Muscle layer of duodenum (tissue), 2 donors: ENCODE measurements around the gene STK32C.

Experiments
- H3K27ac ChIP-seq: one replicate; pipeline ENCODE4 v1.7.0; 2013; ENCODE audit warnings: mild to moderate bottlenecking, low read length
- H3K27me3 ChIP-seq: one replicate; pipeline ENCODE4 v1.7.0; 2013; ENCODE audit warnings: low read depth, mild to moderate bottlenecking, control low read depth, low read length
- H3K36me3 ChIP-seq, 2 donors: one replicate each; pipeline ENCODE4 v1.7.0; 2013; ENCODE audit warnings: low read length in 2 of 2, control low read depth in 1 of 2, mild to moderate bottlenecking in 1 of 2; ENCODE audit not compliant: insufficient read depth in 2 of 2, control insufficient read depth in 1 of 2
- H3K4me1 ChIP-seq, 2 donors: one replicate each; pipeline ENCODE4 v1.7.0; 2013; ENCODE audit warnings: low read length in 2 of 2, mild to moderate bottlenecking in 2 of 2, control low read depth in 1 of 2, moderate library complexity in 1 of 2; ENCODE audit not compliant: insufficient read depth in 2 of 2, control insufficient read depth in 1 of 2
- H3K4me3 ChIP-seq, 2 donors: one replicate each; pipeline ENCODE4 v1.7.0; 2013; ENCODE audit warnings: low read length in 2 of 2, low read depth in 1 of 2, mild to moderate bottlenecking in 1 of 2
- H3K9me3 ChIP-seq, 2 donors: one replicate each; pipeline ENCODE4 v1.7.0; 2013; ENCODE audit warnings: low read length in 2 of 2, control low read depth in 1 of 2, mild to moderate bottlenecking in 1 of 2; ENCODE audit not compliant: control insufficient read depth in 1 of 2
- donor health status: healthy.

The STK32C gene

DNA sequence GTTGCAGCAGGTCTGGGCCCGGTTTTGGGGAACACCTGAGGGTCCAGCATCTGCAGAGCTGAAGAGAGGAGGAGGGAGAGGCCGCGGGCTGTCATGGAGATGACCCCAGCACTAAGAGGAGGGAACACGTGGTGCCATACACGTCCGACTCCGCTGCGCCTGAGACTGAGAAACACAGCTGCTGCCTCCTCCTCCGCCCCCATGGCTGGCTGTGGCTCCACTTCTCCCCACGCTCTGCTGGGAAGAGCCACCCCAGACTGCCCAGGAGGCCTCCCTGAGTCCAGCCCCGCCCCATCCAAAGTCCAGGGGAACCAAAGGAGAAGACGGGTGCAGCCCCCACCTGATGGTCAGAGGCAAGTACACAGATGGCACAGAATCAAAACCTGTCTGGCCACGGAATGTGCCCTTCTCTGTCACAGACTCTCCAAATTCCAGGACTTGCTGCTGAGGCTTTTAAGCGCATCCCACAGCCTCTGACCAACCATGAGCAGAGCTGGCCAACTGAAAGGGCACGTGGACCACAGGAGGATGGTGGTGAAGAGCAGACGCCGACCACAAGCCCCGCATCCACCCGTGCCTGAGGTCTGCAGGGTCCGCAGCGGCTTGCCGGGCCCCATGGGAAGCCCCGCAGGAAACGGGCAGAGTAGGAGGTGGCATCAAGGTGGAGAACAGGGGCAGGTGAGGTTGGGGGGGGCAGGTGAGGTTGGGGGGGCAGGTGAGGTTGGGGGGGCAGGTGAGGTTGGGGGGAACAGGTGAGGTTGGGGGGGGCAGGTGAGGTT lies 24.0 kb downstream of the STK32C start:
- Histone ChIP-seq H3K4me1 (no peaks in the 10 kb centered on the region), H3K27me3 (no peaks in the 10 kb centered on the region), H3K27ac (no peak overlapping the region), H3K36me3 (no peaks in the 10 kb centered on the region), H3K4me3 (no peak overlapping the region), H3K9me3 (peaks cover 0 to 7% of the 10 kb centered on the region in 2 donors)

GRCh38 chr10:132282667-132283603 lies 24.8 kb downstream of the STK32C start:
- no peaks in the 10 kb centered on the region for H3K27me3 ChIP-seq
- H3K4me3 ChIP-seq = no peak overlapping the region
- H3K9me3 ChIP-seq = no peaks in the 10 kb centered on the region
- no peaks in the 10 kb centered on the region for H3K4me1 ChIP-seq
- H3K36me3 ChIP-seq = no peaks in the 10 kb centered on the region
- no peak overlapping the region for H3K27ac ChIP-seq

- Histone ChIP-seq H3K36me3 (no peaks in the 10 kb centered on the region), H3K4me1 (no peaks in the 10 kb centered on the region), H3K4me3 (no peak overlapping the region), H3K27me3 (no peaks in the 10 kb centered on the region), H3K27ac (no peak overlapping the region), H3K9me3 (no peaks in the 10 kb centered on the region)
Measured at GRCh38 chr10:132281915-132282666, 25.7 kb downstream of the STK32C start.

- Histone ChIP-seq H3K27ac (no peak overlapping the region), H3K4me3 (no peak overlapping the region), H3K36me3 (no peaks in the 10 kb centered on the region), H3K9me3 (no peaks in the 10 kb centered on the region), H3K4me1 (no peaks in the 10 kb centered on the region), H3K27me3 (no peaks in the 10 kb centered on the region)
Measured at GRCh38 chr10:132280646-132281074, 27.1 kb downstream of the STK32C start.

- H3K27me3 ChIP-seq = no peaks in the 10 kb centered on the region
- no peak overlapping the region for H3K27ac ChIP-seq
- H3K4me1 ChIP-seq = no peaks in the 10 kb centered on the region
- H3K36me3 ChIP-seq = no peaks in the 10 kb centered on the region
- H3K9me3 ChIP-seq = no peaks in the 10 kb centered on the region
- H3K4me3 ChIP-seq = no peak overlapping the region
Measured at GRCh38 chr10:132279873-132280645, 27.7 kb downstream of the STK32C start.

GRCh38 chr10:132277311-132277741 lies 30.4 kb downstream of the STK32C start:
- Histone ChIP-seq H3K9me3 (no peaks in the 10 kb centered on the region), H3K36me3 (no peaks in the 10 kb centered on the region), H3K27me3 (no peaks in the 10 kb centered on the region), H3K4me3 (no peak overlapping the region), H3K4me1 (peaks cover 0 to 8% of the 10 kb centered on the region in 2 donors), H3K27ac (no peak overlapping the region)

GRCh38 chr10:132276706-132277105 lies 31.0 kb downstream of the STK32C start:
- no peaks in the 10 kb centered on the region for H3K36me3 ChIP-seq
- H3K9me3 ChIP-seq = no peaks in the 10 kb centered on the region
- no peaks in the 10 kb centered on the region for H3K27me3 ChIP-seq
- peaks cover 0 to 13% of the 10 kb centered on the region in 2 donors for H3K4me1 ChIP-seq
- no peak overlapping the region for H3K27ac ChIP-seq
- no peak overlapping the region for H3K4me3 ChIP-seq

DNA sequence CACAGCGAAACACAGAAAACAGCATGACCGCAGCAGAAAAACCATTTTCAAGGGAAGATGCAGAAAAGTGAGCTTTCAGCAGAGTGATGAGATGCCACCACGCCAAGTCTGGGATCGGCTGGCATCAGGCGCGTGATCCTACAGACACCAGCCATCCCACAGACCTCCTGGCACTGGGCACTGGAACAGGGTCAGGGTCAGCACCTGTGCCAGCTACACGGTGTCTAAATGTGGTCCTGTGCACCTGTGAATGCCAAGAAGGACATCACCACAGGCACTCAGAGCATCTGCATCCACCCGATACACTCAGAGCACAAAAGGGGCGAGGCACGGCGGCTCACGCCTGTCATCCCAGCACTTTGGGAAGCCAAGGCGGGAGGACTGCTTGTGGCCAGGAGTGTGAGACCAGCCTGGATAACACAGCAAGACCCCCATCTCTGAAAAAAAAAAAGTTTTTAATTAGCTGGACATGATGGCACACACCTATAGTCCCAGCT lies 31.5 kb downstream of the STK32C start:
- H3K27ac ChIP-seq = no peak overlapping the region
- no peaks in the 10 kb centered on the region for H3K27me3 ChIP-seq
- H3K4me3 ChIP-seq = no peak overlapping the region
- H3K36me3 ChIP-seq = no peaks in the 10 kb centered on the region
- H3K9me3 ChIP-seq = no peaks in the 10 kb centered on the region
- H3K4me1 ChIP-seq = peaks cover 0 to 13% of the 10 kb centered on the region in 2 donors

GRCh38 chr10:132275426-132276178 lies 32.1 kb downstream of the STK32C start:
- peaks cover 0 to 13% of the 10 kb centered on the region in 2 donors for H3K4me1 ChIP-seq
- H3K9me3 ChIP-seq = no peaks in the 10 kb centered on the region
- no peaks in the 10 kb centered on the region for H3K27me3 ChIP-seq
- no peaks in the 10 kb centered on the region for H3K36me3 ChIP-seq
- H3K4me3 ChIP-seq = no peak overlapping the region
- H3K27ac ChIP-seq = no peak overlapping the region

DNA sequence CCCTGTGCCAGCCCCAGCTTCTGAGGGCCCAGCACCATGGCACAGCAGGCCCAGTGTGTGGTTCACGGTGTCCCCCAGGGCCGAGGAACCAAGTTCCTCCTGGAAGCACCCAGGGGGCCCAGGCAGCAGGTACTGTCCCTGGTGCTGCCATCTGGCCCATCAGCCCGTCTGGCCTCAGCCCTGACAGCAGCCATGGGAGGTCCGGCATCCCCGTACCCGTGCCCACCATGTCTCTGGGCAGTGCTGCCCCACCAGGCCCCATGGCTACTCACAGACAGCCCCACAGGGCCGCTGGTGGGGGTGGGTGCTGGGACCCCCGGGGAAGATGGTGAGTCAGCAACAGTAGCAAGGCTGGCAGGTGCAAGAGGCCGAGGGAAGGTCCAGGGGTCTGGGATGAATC lies 32.8 kb downstream of the STK32C start:
- Histone ChIP-seq H3K9me3 (no peaks in the 10 kb centered on the region), H3K4me3 (no peak overlapping the region), H3K4me1 (peaks cover 0 to 14% of the 10 kb centered on the region in 2 donors), H3K27ac (no peak overlapping the region), H3K36me3 (no peaks in the 10 kb centered on the region), H3K27me3 (no peaks in the 10 kb centered on the region)
